Fibroblast of skin of right biceps (primary cell): ENCODE data around the gene GCH1.

Source experiments
- DNase-seq: peaks from one replicate; pipeline ENCODE4 v3.0.0-alpha.2; 2013

Gene GCH1

DNA sequence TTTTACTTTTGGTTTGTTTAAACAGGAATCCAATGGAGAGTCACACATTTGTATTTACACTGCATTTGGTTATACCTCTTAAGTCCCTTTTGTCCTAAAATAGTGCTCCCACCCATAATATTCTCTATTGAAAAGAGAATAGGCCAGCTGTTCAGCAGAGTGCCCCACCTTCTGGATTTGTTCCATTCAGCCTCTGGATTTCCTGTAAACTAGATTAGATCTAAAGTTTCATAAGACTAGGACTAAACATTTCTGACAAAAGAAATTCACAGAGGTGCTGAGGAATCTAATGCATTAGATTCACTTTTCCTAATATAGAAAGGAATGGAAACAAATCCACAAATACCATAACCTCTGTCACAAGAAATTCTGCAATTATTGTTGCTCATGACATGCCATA, 38.1 kb downstream of the GCH1 start:
- DNase-seq = peak; percentile 16

DNA sequence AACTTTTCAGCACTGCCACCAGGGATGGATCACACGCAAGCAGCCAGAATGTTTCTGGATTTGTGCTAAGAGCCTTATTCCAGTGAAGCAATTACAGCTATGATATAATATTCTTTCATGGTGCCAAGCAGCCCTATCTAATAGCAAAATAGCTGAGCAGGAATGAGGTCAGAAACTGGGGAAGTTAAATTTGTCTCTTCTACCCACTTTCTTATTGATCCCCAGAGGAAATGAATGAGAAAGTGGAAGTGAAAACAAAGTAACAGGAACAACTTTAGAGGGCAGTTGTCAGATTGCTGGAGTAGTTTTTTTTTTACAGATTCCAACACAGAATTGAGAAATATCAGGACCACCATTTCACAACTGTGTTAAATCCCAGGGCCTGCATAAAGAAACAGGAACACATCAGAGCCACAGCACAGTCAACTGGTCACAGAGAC, 44.8 kb downstream of the GCH1 start:
- DNase-seq = no peak

DNA sequence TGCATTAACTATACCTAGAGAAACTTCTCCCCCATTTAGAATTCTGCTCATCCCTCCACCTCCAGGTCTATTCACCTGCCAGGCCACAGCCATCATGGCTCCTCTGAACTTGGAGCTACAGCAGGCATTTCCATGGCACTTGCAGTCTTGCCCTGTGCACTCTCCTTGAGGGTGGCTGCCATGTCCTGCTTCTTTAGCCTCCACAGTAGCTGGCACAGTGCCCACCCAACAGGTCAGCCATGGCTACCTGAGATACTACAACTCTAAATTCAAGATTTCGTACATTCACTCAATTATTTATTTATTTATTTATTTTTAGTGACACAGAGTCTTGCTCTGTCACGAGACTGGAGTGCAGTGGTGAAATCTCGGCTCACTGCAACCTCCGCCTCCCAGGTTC, 46.5 kb downstream of the GCH1 start:
- DNase-seq = no peak

DNA sequence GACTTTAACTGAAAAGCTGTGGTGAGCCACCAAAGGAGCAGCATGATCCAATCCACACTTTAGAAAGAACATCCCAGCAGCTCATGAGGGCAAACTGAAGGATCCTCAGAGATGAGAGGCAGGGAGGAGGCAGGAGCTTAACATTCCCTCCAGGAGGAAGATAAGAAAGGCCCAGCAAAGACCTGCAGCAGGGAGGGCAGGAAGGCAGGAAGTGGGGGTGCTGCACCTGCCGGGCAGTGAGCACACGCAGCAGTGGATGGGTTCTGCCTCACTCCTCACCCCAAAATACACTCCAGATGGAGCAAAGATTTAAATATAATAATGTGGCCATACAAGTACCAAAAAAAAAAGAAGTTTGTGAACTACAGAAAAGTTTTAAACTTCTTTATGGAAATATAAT, 48.4 kb downstream of the GCH1 start:
- DNase-seq = no peak

DNA sequence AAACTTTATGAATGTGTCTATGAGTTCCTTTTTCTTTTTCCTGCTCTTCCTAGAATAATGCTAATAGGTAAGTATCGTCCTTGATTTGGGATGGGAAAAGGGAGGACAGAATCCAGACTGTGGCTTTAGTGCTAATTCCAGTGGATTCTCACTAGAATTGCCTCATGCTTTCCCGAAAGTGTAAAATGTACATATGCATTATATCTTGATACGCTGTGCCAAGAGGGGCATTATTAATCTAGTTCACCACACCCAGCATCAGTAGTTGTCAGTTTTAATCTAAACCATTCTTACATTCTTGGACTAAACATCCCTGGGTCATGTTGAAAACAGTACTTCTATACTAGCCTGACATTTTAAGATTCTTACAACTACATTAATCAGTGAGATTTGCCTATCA, 49.3 kb downstream of the GCH1 start:
- no peak for DNase-seq

DNA sequence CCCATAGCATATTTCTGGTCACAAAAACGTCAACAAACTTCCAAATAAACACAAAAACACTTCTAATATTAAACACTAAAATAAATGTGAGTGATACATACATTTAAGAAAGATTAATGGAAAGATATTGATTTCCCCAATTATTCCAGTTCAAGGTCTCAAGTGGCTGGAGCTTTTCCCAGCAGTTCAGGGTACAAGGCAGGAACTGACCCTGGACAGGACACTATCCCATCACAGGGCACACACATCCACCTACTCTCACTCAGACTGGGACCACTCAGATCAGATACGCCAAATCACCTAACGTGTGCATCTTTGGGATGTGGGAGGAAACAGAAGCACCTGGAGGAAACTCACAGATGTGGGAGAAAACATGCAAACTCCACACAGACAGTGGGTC, 50.4 kb downstream of the GCH1 start:
- no peak for DNase-seq

DNA sequence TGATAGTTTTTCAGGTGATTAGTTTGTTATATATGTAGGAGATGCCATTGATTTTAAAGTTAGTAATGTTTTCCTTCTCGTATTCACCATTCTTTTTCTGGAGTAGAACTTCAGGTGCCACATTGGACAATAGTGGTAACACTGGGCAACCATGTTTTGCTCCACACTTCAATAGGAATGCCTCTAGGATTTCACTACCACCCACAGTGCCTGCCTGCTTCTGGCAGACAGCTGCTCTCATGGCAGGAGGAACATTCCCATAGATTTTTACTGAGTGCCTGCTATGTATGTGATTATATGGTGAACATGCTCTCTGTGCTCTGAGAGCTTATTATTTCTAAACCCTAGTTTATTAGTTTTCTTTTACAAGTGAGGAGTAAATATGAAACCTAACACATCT, 53.7 kb downstream of the GCH1 start:
- no peak for DNase-seq

DNA sequence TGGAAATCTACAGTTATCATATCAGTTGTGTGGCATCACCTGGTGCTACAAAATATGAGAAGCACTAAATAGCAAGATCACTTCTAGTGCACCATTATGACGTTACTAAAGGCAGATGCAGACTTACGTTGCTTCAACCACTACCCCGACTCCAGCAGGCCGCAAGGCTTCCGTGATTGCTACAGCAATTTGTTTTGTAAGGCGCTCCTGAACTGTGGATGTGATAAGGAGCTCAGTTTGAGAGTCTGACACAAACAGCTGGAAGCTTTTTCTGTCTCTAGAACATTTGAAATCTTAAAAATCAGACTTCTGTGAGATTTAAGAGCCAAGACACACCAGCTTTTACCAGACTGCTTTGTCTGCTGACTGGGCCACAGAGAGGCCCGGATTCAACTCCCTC, 57.0 kb downstream of the GCH1 start:
- no peak for DNase-seq

DNA sequence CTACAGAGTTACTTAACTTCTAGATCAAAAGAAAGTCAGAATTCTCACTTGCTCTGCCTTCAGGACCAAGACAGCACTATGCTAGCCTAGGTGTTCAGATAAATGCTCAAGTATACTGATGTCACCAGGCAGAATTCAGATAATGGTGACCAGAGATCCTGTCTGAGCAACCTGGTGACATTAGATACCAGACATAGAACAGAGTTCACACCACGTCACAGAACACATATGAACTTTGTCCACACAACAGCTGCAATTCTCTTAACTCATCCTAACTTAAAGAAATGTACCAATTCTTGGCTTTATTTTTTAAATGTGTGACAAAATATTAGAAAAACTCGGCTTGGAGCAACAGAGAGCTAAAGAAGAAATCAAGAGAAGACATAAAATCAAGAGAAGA, 58.1 kb downstream of the GCH1 start:
- no peak for DNase-seq

DNA sequence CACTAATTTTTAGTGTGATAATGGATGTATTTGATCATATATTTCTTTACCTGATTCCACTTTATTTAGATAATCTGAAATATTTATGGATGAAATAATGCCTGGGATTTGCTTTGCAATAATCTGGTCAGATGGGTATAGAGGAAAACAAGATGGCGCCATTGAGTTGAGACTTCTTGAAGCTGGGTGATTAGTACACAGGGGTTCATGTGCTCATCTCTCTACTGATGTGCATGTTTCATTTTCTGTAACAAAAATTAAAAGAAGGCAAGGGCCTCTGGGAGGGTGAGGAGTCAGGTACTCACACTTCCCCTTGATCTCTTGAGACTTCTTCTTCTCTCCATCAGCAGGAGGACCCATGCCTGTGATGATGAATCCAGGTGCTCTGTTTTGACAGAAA, 61.8 kb downstream of the GCH1 start:
- no peak for DNase-seq

DNA sequence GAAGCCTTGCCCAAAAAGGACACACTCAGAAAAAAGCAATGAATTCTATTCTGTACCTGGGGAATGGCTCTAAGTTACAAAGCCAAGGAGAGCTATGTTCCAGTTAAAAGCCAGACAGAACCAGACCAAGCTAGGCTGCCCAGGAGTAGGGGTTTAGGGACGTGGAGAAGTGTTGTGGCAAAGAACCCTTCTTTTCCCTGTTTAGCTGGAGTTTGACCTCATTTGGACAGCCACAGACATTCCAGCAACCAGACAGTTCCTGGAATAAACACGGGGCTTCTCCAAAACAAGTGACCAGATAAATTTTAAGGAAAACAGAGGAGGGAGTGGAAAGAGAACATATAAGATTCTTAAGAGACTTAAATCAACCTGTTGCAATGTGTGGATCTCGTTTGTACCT, 62.3 kb downstream of the GCH1 start:
- DNase-seq = no peak

DNA sequence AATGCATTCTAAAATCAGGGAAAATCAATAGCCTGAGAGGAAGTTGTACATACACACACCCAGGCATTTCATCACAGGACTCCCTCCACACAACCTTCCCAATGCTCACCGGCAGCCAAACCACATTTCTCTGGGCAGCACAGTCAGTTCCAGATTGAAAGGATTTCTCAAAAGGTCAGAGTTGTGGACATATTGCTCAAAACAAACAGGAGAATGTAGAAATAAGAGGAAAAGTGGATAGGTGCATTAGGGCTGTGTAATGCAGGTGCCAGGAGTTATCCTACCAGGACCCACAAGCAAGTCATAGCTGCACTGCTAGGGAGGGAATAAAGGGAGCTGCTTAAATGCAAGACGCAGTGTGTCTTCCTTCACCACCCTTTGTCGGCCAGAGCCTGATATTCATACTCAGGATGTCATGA, 62.9 kb downstream of the GCH1 start:
- peak; percentile 2 for DNase-seq

DNA sequence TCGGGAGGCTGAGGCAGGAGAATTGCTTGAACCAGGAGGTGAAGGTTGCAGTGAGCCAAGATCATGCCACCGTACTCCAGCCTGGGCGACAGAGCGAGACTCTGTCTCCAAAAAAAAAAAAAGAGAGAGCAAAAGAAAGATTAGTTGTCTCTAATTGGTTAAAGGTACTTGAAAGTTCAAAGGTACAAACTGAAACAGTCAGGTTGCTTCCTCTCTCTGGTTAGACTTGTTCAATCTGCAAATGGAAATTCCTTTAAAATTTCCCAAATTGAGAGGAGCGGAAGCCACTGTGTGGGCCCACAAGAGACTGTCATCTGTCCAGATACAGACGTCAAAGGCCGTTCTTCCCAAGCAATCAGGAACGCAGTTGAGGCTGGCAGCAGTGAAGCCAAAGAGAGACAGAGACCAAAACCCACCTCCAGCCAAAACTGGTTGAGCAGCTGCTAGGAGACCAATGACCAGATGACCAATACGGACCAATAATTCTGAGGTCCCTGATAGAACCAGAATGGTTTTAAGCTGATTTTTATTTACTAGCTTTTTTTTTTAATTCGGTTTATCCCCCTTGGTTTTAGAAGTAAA, 63.6 kb downstream of the GCH1 start:
- DNase-seq = no peak

DNA sequence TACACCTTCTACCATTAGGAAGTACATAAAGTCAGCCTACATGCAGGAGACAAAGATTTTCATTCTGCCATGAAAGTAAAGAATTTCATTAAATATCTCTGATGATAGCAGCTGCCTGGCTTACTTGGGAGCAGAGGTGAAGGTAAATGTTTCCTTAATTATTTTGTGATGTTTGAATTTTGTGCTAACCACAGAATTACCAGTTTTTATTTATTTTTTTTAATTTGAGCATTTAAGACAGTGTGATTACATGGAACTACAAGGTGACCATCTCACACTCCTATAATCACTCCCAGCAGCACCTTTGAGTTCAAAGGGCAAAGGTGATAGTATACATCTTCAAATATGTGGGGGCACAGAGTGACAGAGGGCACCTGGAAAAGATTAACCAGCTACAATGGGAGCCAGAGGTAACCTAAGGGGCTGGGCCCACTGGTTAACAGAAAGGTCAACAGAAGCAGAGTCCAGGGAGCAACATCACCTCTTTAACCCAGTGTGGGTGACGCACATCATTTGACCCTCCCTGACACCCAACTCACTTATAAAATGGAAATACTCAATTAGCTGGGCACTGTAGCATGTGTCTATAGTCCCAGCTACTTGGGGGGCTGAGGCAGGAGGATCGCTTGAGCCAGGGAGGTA, 65.0 kb downstream of the GCH1 start:
- no peak for DNase-seq

DNA sequence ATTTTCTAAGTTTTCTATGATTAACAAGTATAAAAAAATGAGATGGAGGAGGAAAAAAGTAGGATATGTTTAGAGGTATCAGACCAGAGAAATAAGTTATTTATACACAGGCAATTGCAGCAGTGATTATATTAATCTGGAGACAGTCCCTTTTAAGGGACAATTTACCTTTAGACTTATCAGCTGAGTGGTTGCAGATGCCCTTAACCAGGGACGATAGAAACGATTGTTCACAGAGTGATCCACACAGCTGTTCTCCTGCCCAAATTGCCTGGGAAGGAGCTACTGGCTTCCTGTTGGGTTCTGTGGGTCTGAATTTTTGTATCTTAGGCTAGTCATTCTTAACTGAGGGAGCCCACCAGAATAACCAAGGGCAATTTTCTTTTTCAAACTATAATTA, 66.4 kb downstream of the GCH1 start:
- DNase-seq = no peak

DNA sequence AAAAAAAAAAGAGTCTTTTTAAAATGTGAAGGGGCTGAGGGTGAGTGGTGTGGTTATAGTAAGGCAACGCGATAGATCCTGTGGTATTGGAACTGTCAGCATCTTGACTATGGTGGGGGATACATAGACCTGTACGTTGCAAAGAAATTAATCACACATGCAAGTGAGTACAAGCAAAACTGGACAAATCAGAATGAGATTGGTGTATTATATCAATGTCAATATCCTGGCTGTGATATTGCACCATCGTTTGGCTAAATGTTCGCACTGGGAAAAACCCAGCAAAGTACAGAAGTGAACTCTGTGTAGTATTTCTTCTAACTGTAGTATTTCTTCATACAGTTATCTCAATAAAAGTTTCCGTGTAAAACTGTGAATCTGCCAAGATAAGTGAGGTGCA, 67.9 kb downstream of the GCH1 start:
- no peak for DNase-seq

DNA sequence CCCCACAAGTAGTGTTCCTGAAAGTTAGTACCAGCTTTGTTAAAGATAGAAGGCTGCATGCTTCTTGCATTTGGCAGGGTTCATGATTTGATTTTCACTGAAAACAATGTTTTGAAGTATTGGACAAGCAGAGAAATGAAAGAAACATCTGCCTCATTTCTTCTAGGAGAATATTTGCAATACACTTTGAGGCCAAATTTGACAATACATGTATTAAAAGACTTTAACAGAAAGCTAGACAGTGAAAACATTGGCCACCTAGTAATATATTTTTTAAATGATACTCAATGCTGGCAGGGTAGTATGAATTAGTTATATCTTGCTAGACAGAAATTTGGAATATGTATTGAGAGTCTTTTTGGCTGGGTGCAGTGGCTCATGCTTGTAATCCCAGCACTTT, 68.5 kb downstream of the GCH1 start:
- no peak for DNase-seq

DNA sequence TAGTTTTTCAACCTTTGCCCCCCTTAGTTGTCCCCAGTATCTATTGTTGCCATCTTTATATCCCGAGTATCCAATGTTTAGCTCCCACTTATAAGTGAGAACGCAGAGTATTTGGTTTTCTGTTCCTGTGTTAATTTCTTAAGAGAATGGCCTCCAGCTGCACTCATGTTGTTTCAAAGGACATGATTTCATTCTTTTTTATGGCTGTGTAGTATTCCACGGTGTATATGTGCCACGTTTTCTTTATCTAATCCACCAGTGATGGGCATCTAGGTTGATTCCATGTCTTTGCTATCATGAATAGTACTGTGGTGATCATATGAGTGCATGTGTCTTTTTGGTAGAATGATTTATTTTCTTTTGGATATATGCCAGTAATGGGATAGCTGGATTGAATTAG, 72.0 kb downstream of the GCH1 start:
- no peak for DNase-seq

DNA sequence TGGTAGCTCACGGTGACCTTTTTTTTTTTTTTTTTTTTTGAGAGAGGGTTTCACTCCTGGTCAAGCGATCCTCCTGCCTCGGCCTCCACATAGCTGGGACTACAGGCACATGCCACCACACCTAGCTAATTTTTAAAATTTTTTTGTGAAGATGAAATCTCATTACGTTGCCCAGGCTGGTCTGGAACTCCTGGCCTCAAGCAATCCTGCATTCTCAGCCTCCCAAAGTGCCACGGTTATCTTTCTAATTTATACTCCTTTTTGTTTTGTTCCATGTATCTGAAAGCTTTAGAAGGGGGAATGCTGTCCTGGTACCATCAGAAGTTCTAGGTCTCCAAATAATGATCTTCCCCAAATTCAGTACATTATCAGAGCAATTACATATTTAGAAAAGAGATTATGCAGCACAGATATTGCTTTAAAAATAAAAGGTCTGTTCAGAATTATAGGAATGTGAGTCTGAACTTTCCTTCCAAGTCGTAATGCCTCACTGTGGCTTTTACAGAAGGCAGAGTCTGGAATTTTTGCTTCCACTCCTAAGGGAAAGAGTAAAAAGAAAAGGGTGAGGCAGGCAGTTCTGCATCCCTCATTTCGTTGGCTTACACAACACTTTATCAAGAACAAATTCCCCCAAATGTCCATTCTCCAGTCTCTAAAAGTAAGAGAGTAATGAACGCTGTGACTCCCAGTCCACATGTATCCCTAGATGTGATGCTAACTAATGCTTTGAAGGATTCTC, 73.0 kb downstream of the GCH1 start:
- DNase-seq = no peak

DNA sequence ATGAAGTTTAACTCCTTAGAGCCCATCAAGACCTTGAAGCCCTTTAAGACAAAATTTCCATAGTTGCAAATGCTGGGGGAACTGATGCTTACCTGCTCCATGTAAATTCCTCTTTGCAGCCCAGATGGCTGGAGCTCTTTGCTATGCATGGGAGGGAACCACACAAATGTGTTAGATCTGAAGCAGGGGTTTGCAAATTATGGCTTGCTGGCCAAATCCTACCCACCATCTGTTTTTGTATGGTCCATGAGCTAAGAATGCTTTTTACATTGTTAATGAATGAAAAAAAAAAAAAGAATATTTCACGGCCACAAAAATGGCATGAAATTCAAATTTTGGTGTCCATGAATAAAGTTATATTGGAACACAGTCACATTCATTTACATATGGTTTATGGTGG, 74.6 kb downstream of the GCH1 start:
- DNase-seq = no peak

DNA sequence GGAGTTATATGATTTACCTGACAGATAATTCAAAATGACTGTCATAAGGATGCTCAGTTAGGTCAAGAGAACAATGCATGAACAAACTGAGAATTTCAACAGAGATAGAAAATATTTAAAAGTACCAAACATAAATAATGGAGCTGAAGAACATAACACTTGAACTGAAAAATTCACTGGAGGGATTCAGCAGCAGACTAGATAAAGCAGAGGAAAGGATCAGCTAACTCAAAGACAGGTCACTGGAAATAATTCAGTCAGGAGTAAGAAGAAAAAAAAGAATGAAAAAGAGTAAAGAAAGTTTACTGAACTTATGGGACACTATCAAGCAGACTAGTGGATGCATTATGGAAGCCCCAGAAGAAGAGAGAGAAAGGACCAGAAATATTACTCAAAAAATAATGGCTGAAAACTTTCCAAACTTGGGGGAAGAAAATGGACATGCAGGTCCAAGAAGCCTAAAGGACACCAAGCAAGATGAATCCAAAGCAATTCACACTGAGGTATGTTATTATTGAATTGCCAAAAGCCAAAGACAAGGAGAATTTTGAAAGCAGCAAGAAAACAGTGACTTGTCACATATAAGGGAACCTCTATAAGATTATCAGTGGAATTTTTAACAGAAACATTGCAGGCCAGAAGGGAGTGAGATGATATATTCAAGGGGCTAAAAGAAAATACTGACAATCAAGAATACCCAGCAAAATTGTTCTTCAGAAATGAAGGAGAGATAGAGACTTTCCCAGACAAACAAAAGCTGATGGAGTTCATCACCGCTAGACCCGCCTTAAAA, 78.7 kb downstream of the GCH1 start:
- DNase-seq = no peak

DNA sequence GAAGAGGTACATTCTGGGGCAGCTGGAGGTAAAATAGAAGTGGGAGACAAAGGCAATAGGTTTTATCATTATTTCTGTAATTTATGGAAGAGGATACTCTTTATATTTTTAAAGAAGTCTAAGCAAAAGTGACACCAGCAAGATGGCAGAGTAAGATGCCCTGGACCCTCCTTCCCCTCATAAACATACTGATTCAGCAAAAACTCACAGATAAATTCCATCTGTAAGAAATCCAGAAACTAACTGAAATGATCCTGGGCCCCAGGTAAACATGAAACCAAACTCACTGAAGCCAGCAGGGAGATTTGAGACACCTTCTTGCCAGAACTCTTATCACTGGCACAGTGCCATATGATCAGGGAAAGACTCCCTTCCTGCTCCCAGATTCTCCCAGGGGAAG, 79.9 kb downstream of the GCH1 start:
- DNase-seq = no peak

DNA sequence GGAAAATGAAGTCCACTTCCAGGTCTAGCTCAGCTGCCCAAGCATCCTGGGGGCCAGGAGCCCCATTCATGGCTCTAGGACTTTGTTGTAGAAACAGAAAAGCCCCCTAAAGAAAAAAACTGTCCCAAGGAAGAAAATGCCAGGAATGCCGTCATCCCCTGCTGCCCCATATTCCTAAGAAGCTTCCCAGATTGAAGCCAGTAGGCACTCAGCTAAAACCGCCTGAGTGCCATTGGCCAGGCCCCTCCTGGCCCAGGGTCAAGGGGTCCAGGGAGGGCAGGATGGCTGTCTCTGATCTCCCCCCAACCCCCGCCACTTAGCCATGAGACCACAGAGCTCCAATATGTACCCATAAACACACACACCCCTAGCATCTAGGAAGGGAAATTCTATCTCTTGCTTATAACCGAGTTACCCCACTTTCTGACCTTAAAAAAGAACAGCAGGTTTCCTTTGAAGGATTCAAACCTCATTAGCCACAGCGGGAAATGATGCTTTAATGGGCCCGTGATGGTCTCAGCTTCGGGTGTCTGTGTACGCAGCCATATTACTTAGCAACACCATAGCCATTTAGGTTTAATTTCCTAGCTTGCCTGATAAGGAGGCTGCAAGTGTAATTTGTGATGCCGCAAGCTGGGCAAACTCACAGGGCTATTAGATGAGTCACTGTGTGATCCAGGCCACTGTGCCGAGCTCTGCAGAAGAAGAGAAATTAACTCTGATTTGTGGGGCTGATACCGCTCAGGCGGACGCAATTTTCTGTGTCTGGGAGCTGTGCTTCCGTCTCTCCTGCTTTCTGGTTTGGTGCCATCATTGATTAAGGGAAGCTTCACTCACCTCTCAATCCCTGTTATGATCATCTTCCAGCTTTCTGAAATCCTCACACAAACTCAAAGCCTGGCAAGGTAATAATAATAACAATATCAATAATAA, 84.2 kb downstream of the GCH1 start:
- DNase-seq = peak; percentile 82
